PC-9 (cell line): ENCODE data around the gene KREMEN1. TPM values are rescaled to one million over a fixed set of nuclear protein-coding genes. Genes with fewer than 3 reads are reported as not detected.

ENCODE experiments used
- BruUV-seq: library from RNA; stranded (reverse); fragments of 400-500 nt; replicated peaks from 2 replicates; lab custom pipeline; 2021; lab: Mats Ljungman, UMichigan
- CTCF ChIA-PET: fragments of 300-600 bp; sonication (Branson Sonifier 250); formaldehyde crosslinking; loops from one replicate; lab custom pipeline; 2022; ENCODE audit warnings: antibody characterized with exemption; lab: Charles Lee
- POLR2A ChIA-PET: fragments of 300-600 bp; sonication (Branson Sonifier 250); formaldehyde crosslinking; loops from one replicate; lab custom pipeline; 2022; ENCODE audit warnings: antibody characterized with exemption; ENCODE audit not compliant: unreplicated experiment; lab: Charles Lee
- DNase-seq, 2 experiments: peaks; one replicate each; pipeline versions ENCODE4 v3.0.0 to v3.0.0-alpha.2; 2015 to 2022; ENCODE audit warnings: mixed read lengths in 1 of 2
- H2AFZ ChIP-seq: fragments of 200-600 bp; sonication (generic); 2 replicates; pipeline ENCODE4 v1.8.1; 2017; ENCODE audit warnings: antibody characterized with exemption
- H3F3A ChIP-seq: fragments of 200-600 bp; sonication (generic); 2 replicates; pipeline ENCODE4 v1.8.1; 2017; ENCODE audit warnings: antibody characterized with exemption, mild to moderate bottlenecking, low read depth; ENCODE audit not compliant: insufficient read depth
- H3K27ac ChIP-seq: fragments of 200-600 bp; sonication (generic); 2 replicates; pipeline ENCODE4 v1.6.1; 2016; ENCODE audit warnings: mixed run types
- H3K27me3 ChIP-seq: fragments of 200-600 bp; sonication (generic); 2 replicates; pipeline ENCODE4 v1.6.1; 2016; ENCODE audit warnings: low read depth, mixed run types; ENCODE audit not compliant: insufficient read depth
- H3K36me3 ChIP-seq: fragments of 200-600 bp; sonication (generic); 2 replicates; pipeline ENCODE4 v1.6.1; 2016; ENCODE audit warnings: low read depth, mixed run types
- H3K4me1 ChIP-seq: fragments of 200-600 bp; sonication (generic); replicated peaks from 2 replicates; pipeline ENCODE4 v1.6.1; 2016; ENCODE audit warnings: mixed run types; ENCODE audit not compliant: insufficient read depth
- H3K4me2 ChIP-seq: fragments of 200-600 bp; sonication (generic); 2 replicates; pipeline ENCODE4 v1.6.1; 2017; ENCODE audit warnings: mixed run types
- H3K4me3 ChIP-seq: fragments of 200-600 bp; sonication (generic); 2 replicates; pipeline ENCODE4 v1.6.1; 2016; ENCODE audit warnings: mixed run types
- H3K79me2 ChIP-seq: fragments of 200-600 bp; sonication (generic); 2 replicates; pipeline ENCODE4 v1.6.1; 2017; ENCODE audit warnings: low read depth, mixed run types
- H3K9me2 ChIP-seq: fragments of 200-600 bp; sonication (generic); 2 replicates; pipeline ENCODE4 v1.8.1; 2017; ENCODE audit warnings: mild to moderate bottlenecking; ENCODE audit not compliant: insufficient read depth
- H3K9me3 ChIP-seq: fragments of 200-600 bp; sonication (generic); 2 replicates; pipeline ENCODE4 v1.8.1; 2016; ENCODE audit warnings: low read depth; ENCODE audit not compliant: insufficient read depth
- H4K20me1 ChIP-seq: fragments of 200-600 bp; sonication (generic); 2 replicates; pipeline ENCODE4 v1.8.1; 2017; ENCODE audit not compliant: insufficient read depth
- CTCF ChIP-seq: fragments of 200-600 bp; sonication (generic); conservative IDR thresholded peaks from 2 replicates; pipeline ENCODE4 v1.6.1; 2017; ENCODE audit warnings: mixed run types, antibody characterized with exemption, mild to moderate bottlenecking, moderate library complexity
- EZH2 ChIP-seq: fragments of 200-600 bp; sonication (generic); IDR thresholded peaks from 2 replicates; pipeline ENCODE4 v1.8.0; 2017; ENCODE audit warnings: antibody characterized with exemption, low read depth
- intact Hi-C: fragments of 100-400 bp; cut with micrococcal nuclease; formaldehyde crosslinking; loops from one replicate; pipeline ENCODE4 v1.10.0; 2022; ENCODE audit not compliant: unreplicated experiment
- total RNA-seq: library from RNA; stranded (reverse); gene quantifications from 2 replicates; pipeline ENCODE4 v1.2.3, GENCODE V29; 2021

The KREMEN1 gene
- total RNA-seq, 1 experiment from 2014 or later, result 6.1 TPM

GRCh38 chr22:29211066-29211465 lies 138.2 kb downstream of the KREMEN1 start:
- H3K27ac ChIP-seq, result no peak overlapping the region
- no peak for DNase-seq
- no peaks in the 10 kb centered on the region for H3K79me2 ChIP-seq
- H4K20me1 ChIP-seq, result no peaks in the 10 kb centered on the region
- no peaks in the 10 kb centered on the region for H3K4me1 ChIP-seq
- no peaks in the 10 kb centered on the region for H3K9me3 ChIP-seq
- H3K9me2 ChIP-seq, result no peaks in the 10 kb centered on the region
- no peaks in the 10 kb centered on the region for H3K36me3 ChIP-seq
- H3K4me3 ChIP-seq, result no peak overlapping the region
- intact Hi-C loops, result no loop called here
- no TSS peak for BruUV-seq
- no peak overlapping the region for H2AFZ ChIP-seq
- H3K4me2 ChIP-seq, result no peak overlapping the region
- TF ChIP-seq EZH2, result no peak
- no peak for TF ChIP-seq CTCF
- POLR2A ChIA-PET, result no interaction called here
- peaks cover 36% of the 10 kb centered on the region for H3K27me3 ChIP-seq
- CTCF ChIA-PET, result no interaction called here
- no peaks in the 10 kb centered on the region for H3F3A ChIP-seq

- Histone ChIP-seq H3K4me1 (no peaks in the 10 kb centered on the region), H3K36me3 (no peaks in the 10 kb centered on the region), H3K4me3 (no peak overlapping the region), H3K9me2 (no peaks in the 10 kb centered on the region), H3K4me2 (no peak overlapping the region), H3K9me3 (no peaks in the 10 kb centered on the region), H3K27me3 (peaks cover 32% of the 10 kb centered on the region), H3K79me2 (no peaks in the 10 kb centered on the region), H4K20me1 (no peaks in the 10 kb centered on the region), H3F3A (no peaks in the 10 kb centered on the region), H2AFZ (no peak overlapping the region), H3K27ac (no peak overlapping the region)
- ChIA-PET CTCF (no interaction called here), POLR2A (no interaction called here)
- TF ChIP-seq CTCF (no peak), EZH2 (no peak)
- BruUV-seq, result no TSS peak
- intact Hi-C loops, result no loop called here
- DNase-seq, result no peak
These were observed 138.6 kb downstream of the KREMEN1 start for GRCh38 chr22:29211466-29211865.

- TF ChIP-seq EZH2 (no peak), CTCF (no peak)
- no peak overlapping the region for H3K4me3 ChIP-seq
- H3K4me1 ChIP-seq, result no peaks in the 10 kb centered on the region
- no peaks in the 10 kb centered on the region for H4K20me1 ChIP-seq
- peaks cover 19% of the 10 kb centered on the region for H3K27me3 ChIP-seq
- no peak overlapping the region for H3K4me2 ChIP-seq
- H3K9me3 ChIP-seq, result no peaks in the 10 kb centered on the region
- ChIA-PET CTCF (no interaction called here), POLR2A (no interaction called here)
- H3K79me2 ChIP-seq, result no peaks in the 10 kb centered on the region
- H3K9me2 ChIP-seq, result no peaks in the 10 kb centered on the region
- intact Hi-C loops, result no loop called here
- BruUV-seq, result no TSS peak
- DNase-seq, result no peak
- no peak overlapping the region for H3K27ac ChIP-seq
- no peaks in the 10 kb centered on the region for H3K36me3 ChIP-seq
- H2AFZ ChIP-seq, result no peak overlapping the region
- no peaks in the 10 kb centered on the region for H3F3A ChIP-seq
These were observed 139.9 kb downstream of the KREMEN1 start for GRCh38 chr22:29212743-29213142.
